IMR-90 (cell line): ENCODE results near the gene CD99L2. TPM values are rescaled to one million over a fixed set of nuclear protein-coding genes. Genes with fewer than 3 reads are reported as not detected.

ENCODE experiments used
- ATAC-seq: fragments of 200-7000 bp; cut with Tn5 transposase; 2 replicates; pipeline ENCODE4 v1.9.1; 2020; ENCODE audit warnings: low read depth, mild to moderate bottlenecking, moderate library complexity
- BruUV-seq: library from RNA; stranded (reverse); fragments of 400-500 nt; replicated peaks from 2 replicates; lab custom pipeline; 2021; lab: Mats Ljungman, UMichigan
- CTCF ChIA-PET: fragments of 300-600 bp; formaldehyde crosslinking; extraction: SDS; loops from one replicate; lab custom pipeline; 2021; ENCODE audit warnings: antibody characterized with exemption; lab: Yijun Ruan, JAX
- POLR2A ChIA-PET: fragments of 300-600 bp; sonication (Branson Sonifier 250); formaldehyde crosslinking; loops from one replicate; lab custom pipeline; 2022; ENCODE audit warnings: antibody characterized with exemption; ENCODE audit not compliant: unreplicated experiment; lab: Charles Lee
- DNase-seq: peaks from one replicate; pipeline ENCODE4 v3.0.0; 2013
- H2AFZ ChIP-seq: replicated peaks from 2 replicates; pipeline ENCODE3; 2013; ENCODE audit warnings: low read length, mild to moderate bottlenecking; ENCODE audit not compliant: poor library complexity
- H2AK5ac ChIP-seq: 2 replicates; pipeline ENCODE4 v1.6.1; 2013; ENCODE audit warnings: low read depth, low read length, inconsistent platforms
- H2AK9ac ChIP-seq: replicated peaks from 2 replicates; pipeline ENCODE3; 2013; ENCODE audit warnings: mild to moderate bottlenecking, low read depth, low read length, moderate library complexity; ENCODE audit not compliant: poor library complexity
- H2BK120ac ChIP-seq: 2 replicates; pipeline ENCODE4 v1.6.1; 2013; ENCODE audit warnings: low read depth, low read length, inconsistent platforms
- H2BK15ac ChIP-seq: 3 replicates; pipeline ENCODE4 v1.6.1; 2013; ENCODE audit warnings: low read depth, low read length, inconsistent platforms
- H2BK20ac ChIP-seq: 2 replicates; pipeline ENCODE4 v1.6.1; 2013; ENCODE audit warnings: low read depth, mild to moderate bottlenecking, inconsistent platforms, low read length, moderate library complexity
- H2BK5ac ChIP-seq: 2 replicates; pipeline ENCODE4 v1.6.1; 2013; ENCODE audit warnings: mild to moderate bottlenecking, low read depth, low read length, inconsistent platforms; ENCODE audit not compliant: poor library complexity, severe bottlenecking
- H3K14ac ChIP-seq: replicated peaks from 2 replicates; pipeline ENCODE4 v1.6.1; 2013; ENCODE audit warnings: low read depth, low read length, inconsistent platforms
- H3K18ac ChIP-seq: 2 replicates; pipeline ENCODE4 v1.6.1; 2013; ENCODE audit warnings: low read depth, low read length, control low read depth
- H3K23ac ChIP-seq: 2 replicates; pipeline ENCODE4 v1.6.1; 2013; ENCODE audit warnings: low read depth, low read length, inconsistent platforms
- H3K27ac ChIP-seq: 2 replicates; pipeline ENCODE4 v1.5.1; 2013; ENCODE audit warnings: mild to moderate bottlenecking, control low read depth, low read length; ENCODE audit not compliant: insufficient read depth
- H3K27me3 ChIP-seq: 2 replicates; pipeline ENCODE4 v1.6.1; 2013; ENCODE audit warnings: low read length; ENCODE audit not compliant: control insufficient read depth, insufficient read depth
- H3K36me3 ChIP-seq: 2 replicates; pipeline ENCODE4 v1.6.1; 2013; ENCODE audit warnings: low read length, mixed read lengths; ENCODE audit not compliant: control insufficient read depth, insufficient read depth
- H3K4ac ChIP-seq: 2 replicates; pipeline ENCODE4 v1.6.1; 2013; ENCODE audit warnings: low read depth, low read length, inconsistent platforms
- H3K4me1 ChIP-seq: 2 replicates; pipeline ENCODE4 v1.6.1; 2013; ENCODE audit warnings: low read length, mixed read lengths; ENCODE audit not compliant: control insufficient read depth, insufficient read depth
- H3K4me2 ChIP-seq: 2 replicates; pipeline ENCODE4 v1.6.1; 2013; ENCODE audit warnings: low read depth, mild to moderate bottlenecking, control low read depth, low read length, moderate library complexity
- H3K4me3 ChIP-seq: 2 replicates; pipeline ENCODE4 v1.5.1; 2013; ENCODE audit warnings: low read depth, mild to moderate bottlenecking, control low read depth, low read length, moderate library complexity; ENCODE audit not compliant: insufficient read depth
- H3K56ac ChIP-seq: 2 replicates; pipeline ENCODE4 v1.6.1; 2013; ENCODE audit warnings: low read length, inconsistent platforms; ENCODE audit not compliant: insufficient read depth; ENCODE audit errors: extremely low read depth
- H3K79me1 ChIP-seq, 2 experiments: 2 replicates each; pipeline ENCODE4 v1.6.1; 2013; ENCODE audit warnings: low read length in 2 of 2, inconsistent platforms in 1 of 2, low read depth in 1 of 2
- H3K9ac ChIP-seq: 2 replicates; pipeline ENCODE4 v1.6.1; 2013; ENCODE audit warnings: low read depth, low read length, control low read depth
- H3K9me1 ChIP-seq: 2 replicates; pipeline ENCODE4 v1.6.1; 2013; ENCODE audit warnings: low read length, inconsistent platforms; ENCODE audit not compliant: insufficient read depth
- H3K9me3 ChIP-seq: 2 replicates; pipeline ENCODE4 v1.6.1; 2013; ENCODE audit warnings: low read length; ENCODE audit not compliant: control insufficient read depth, insufficient read depth
- H4K20me1 ChIP-seq: 2 replicates; pipeline ENCODE4 v1.6.1; 2013; ENCODE audit warnings: low read length, inconsistent platforms; ENCODE audit not compliant: insufficient read depth
- H4K5ac ChIP-seq: 2 replicates; pipeline ENCODE4 v1.6.1; 2013; ENCODE audit warnings: mild to moderate bottlenecking, low read depth, low read length, control low read depth
- H4K8ac ChIP-seq, 2 experiments: 2 replicates each; pipeline ENCODE4 v1.6.1; 2013; ENCODE audit warnings: low read depth in 2 of 2, low read length in 2 of 2, control low read depth in 1 of 2, inconsistent platforms in 1 of 2
- H4K91ac ChIP-seq: 2 replicates; pipeline ENCODE4 v1.6.1; 2013; ENCODE audit warnings: low read depth, low read length, inconsistent platforms; ENCODE audit not compliant: insufficient read depth
- POLR2A ChIP-seq: IDR thresholded peaks from 2 replicates; pipeline ENCODE4 v1.6.1; 2012; ENCODE audit warnings: mild to moderate bottlenecking, low read depth, low read length
- RFX5 ChIP-seq: IDR thresholded peaks from 2 replicates; pipeline ENCODE4 v1.8.0; 2012; ENCODE audit warnings: low read depth, mild to moderate bottlenecking, low read length, moderate library complexity
- WGBS, 2 experiments: methylation state at CpG; one replicate each; pipeline versions ENCODE4 v1.1.5 to v1.1.7; 2013; ENCODE audit warnings: missing lambda C conversion rate in 2 of 2; ENCODE audit not compliant: insufficient read length in 1 of 2; ENCODE audit errors: extremely low coverage in 2 of 2; 5-methylcytosine and 5-hydroxymethylcytosine counted together
- dilution Hi-C: fragments of 300-500 bp; cut with HindIII; formaldehyde crosslinking; loops from one replicate; pipeline ENCODE4 v1.14.3; 2018; ENCODE audit warnings: low sequenced_read_pairs; ENCODE audit not compliant: unreplicated experiment
- in situ Hi-C: fragments of 300-500 bp; cut with MboI; formaldehyde crosslinking; loops from 3 replicates; pipeline ENCODE4 v1.14.3; 2019; ENCODE audit warnings: low sequenced_read_pairs, inconsistent platforms, mixed read lengths
- intact Hi-C: fragments of 100-400 bp; cut with micrococcal nuclease; formaldehyde crosslinking; loops from 2 replicates; pipeline ENCODE4 v1.10.0; 2022
- polyA plus RNA-seq, 3 experiments: library from polyadenylated mRNA; depleted of rRNA; stranded (reverse); fragments of >200 nt; gene quantifications; 2 replicates each; pipeline ENCODE4 v1.2.3, GENCODE V29; 2012; ENCODE audit warnings: low replicate concordance in 1 of 3
- total RNA-seq: library from RNA; depleted of rRNA; stranded (reverse); fragments of >200 nt; gene quantifications from 2 replicates; pipeline ENCODE4 v1.2.3, GENCODE V29; 2012

CD99L2 gene
- total and polyA plus RNA-seq, 2 of the 4 experiments (the other 2 are of a cell fraction): 17.4 to 41.4 TPM

DNA sequence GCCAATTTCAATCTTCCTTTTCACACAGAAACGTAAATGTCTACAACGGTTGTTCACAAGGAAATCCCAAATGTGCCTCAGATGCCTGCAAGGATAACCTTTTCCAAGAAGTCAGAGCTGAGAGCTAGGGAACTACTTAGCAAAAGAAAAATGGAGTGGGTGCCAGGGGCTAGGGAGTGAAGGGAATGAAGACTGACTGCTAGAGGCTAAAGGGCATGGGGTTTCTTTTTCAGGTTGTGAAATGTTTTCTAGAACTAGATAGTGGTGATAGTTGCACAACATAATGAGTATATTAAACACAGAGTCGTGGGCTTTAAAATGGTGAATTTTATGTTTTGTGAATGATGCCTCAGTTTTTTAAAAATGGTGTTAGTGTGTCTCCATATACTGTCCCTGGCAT lies 53.4 kb downstream of the CD99L2 start:
- no peak overlapping the region for H3K9ac ChIP-seq
- H2BK5ac ChIP-seq: no peak overlapping the region
- no peak overlapping the region for H2BK20ac ChIP-seq
- intact Hi-C loops: no loop called here
- peaks cover 1% of the 10 kb centered on the region; the same call in 1 of the 2 replicates for H3K4me1 ChIP-seq
- H3K14ac ChIP-seq: no peak overlapping the region
- H4K91ac ChIP-seq: no peak overlapping the region
- ChIA-PET POLR2A (no interaction called here), CTCF (no interaction called here)
- no peaks in the 10 kb centered on the region for H3K9me1 ChIP-seq
- no peak overlapping the region for H2BK120ac ChIP-seq
- H3K9me3 ChIP-seq: no peaks in the 10 kb centered on the region
- in situ Hi-C loops: no loop called here
- no peak overlapping the region for H2AFZ ChIP-seq
- H3K23ac ChIP-seq: no peak overlapping the region
- no CpG with 5 or more reads among the region's 3 CpGs for WGBS, 2 experiments
- no peak overlapping the region for H3K18ac ChIP-seq
- H4K5ac ChIP-seq: no peak overlapping the region
- H3K4me3 ChIP-seq: no peak overlapping the region
- no peak overlapping the region for H3K27ac ChIP-seq
- H3K4me2 ChIP-seq: no peak overlapping the region; the same call in 1 of the 2 replicates
- no peak overlapping the region for H3K4ac ChIP-seq
- H4K8ac ChIP-seq: no peak overlapping the region
- no peak overlapping the region for H3K56ac ChIP-seq
- no peak overlapping the region for H2AK5ac ChIP-seq
- TF ChIP-seq RFX5 (no peak), POLR2A (no peak)
- DNase-seq (no peak), ATAC-seq (no peak)
- no peak overlapping the region for H2BK15ac ChIP-seq
- no peaks in the 10 kb centered on the region for H3K36me3 ChIP-seq
- H2AK9ac ChIP-seq: no peak overlapping the region
- dilution Hi-C loops: no loop called here
- BruUV-seq: no TSS peak
- H4K20me1 ChIP-seq: no peaks in the 10 kb centered on the region
- no peaks in the 10 kb centered on the region for H3K27me3 ChIP-seq
- H3K79me1 ChIP-seq: peaks cover 2 to 3% of the 10 kb centered on the region in 2 experiments; a peak in 3 of 4 replicates
